Activated T-cell treated with anti-CD3 and anti-CD28 coated beads, Interleukin-2, amount 50 U/mL, for 4 hours (primary cell): ENCODE data around the gene OSM. TPM values are rescaled to one million over a fixed set of nuclear protein-coding genes. Genes with fewer than 3 reads are reported as not detected.
A peak's percentile ranks its signal among the peaks of the same experiment; 100 is the strongest.

ENCODE experiments used
- ATAC-seq, 2 donors: fragments of 200-7000 bp; cut with Tn5 transposase; one replicate each; pipeline ENCODE4 v1.10.0; 2021
- DNase-seq: peaks from one replicate; pipeline ENCODE4 v3.0.0-alpha.2; 2020
- H3K27me3 Mint-ChIP-seq: one replicate; pipeline ENCODE4 v1.8.0; 2021; ENCODE audit warnings: low read depth, mixed read lengths
- H3K36me3 Mint-ChIP-seq: one replicate; pipeline ENCODE4 v1.8.0; 2022; ENCODE audit warnings: mixed read lengths; ENCODE audit not compliant: insufficient read depth
- H3K4me1 Mint-ChIP-seq: one replicate; pipeline ENCODE4 v1.8.0; 2021; ENCODE audit warnings: low read depth, mixed read lengths
- H3K4me3 Mint-ChIP-seq: one replicate; pipeline ENCODE4 v1.8.0; 2021; ENCODE audit warnings: mild to moderate bottlenecking, moderate library complexity, mixed read lengths
- H3K9me3 Mint-ChIP-seq: one replicate; pipeline ENCODE4 v1.8.0; 2021; ENCODE audit warnings: mixed read lengths
- total RNA-seq, 3 donors: library from RNA; stranded (reverse); gene quantifications; one replicate each; pipeline ENCODE4 v1.2.1, GENCODE V29; 2021

Gene OSM
- total RNA-seq, 3 donors from 2014 or later, result 18.4 to 30.7 (median 22.2) TPM

GRCh38 chr22:30305519-30305905 lies 38.9 kb upstream of the OSM start:
- Mint-ChIP-seq H3K36me3 (peaks cover 11% of the 10 kb centered on the region), H3K4me3 (peak overlapping the region; percentile 63), H3K27me3 (no peaks in the 10 kb centered on the region), H3K9me3 (no peaks in the 10 kb centered on the region), H3K4me1 (peaks cover 100% of the 10 kb centered on the region)
- DNase-seq (peak; percentile 26), ATAC-seq (peak; percentile 62 to 66)

DNA sequence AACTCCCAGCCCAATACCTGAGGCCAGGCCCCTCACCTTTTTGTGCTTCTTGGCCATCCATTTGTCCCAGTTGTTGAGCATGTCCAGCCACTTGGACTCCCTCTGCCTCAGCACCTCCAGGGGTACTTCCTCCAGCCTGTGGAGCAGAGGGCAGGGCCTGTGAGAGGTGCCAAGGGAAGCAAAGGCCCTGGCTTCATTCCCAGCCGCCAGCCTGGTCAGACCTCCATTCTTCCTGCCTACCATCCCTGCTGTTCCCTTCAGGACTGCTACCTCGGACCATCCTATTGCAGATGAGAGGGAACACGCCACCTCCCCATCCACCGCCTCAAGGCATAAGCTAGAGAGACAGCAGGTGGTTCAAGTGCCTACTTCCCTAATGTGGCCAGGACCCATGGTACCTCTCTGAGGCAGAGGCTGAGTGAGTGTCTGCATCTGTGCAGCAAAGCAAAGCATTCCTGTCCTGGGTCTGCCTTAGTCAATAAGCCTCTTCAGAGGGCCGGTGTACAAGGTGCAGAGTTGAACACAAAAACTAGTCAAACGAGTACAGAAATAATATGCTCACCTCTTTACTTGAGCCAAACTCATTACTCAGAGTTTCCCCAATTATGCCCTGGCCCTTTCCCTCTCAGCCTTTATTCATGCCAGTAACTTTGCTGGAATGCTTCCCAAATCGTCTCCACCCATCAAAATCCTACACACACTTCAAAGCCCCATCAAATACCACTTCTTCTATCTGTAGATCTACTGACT lies 38.0 kb upstream of the OSM start:
- Mint-ChIP-seq H3K4me3 (no peak overlapping the region), H3K9me3 (no peaks in the 10 kb centered on the region), H3K36me3 (peaks cover 14% of the 10 kb centered on the region), H3K4me1 (peaks cover 93% of the 10 kb centered on the region), H3K27me3 (no peaks in the 10 kb centered on the region)
- ATAC-seq (no peak), DNase-seq (no peak)

- ATAC-seq (no peak), DNase-seq (no peak)
- Mint-ChIP-seq H3K36me3 (peaks cover 16% of the 10 kb centered on the region), H3K27me3 (no peaks in the 10 kb centered on the region), H3K4me3 (peak overlapping the region; percentile 43), H3K4me1 (peaks cover 90% of the 10 kb centered on the region), H3K9me3 (no peaks in the 10 kb centered on the region)
Measured at GRCh38 chr22:30302810-30303138, 36.1 kb upstream of the OSM start.

DNA sequence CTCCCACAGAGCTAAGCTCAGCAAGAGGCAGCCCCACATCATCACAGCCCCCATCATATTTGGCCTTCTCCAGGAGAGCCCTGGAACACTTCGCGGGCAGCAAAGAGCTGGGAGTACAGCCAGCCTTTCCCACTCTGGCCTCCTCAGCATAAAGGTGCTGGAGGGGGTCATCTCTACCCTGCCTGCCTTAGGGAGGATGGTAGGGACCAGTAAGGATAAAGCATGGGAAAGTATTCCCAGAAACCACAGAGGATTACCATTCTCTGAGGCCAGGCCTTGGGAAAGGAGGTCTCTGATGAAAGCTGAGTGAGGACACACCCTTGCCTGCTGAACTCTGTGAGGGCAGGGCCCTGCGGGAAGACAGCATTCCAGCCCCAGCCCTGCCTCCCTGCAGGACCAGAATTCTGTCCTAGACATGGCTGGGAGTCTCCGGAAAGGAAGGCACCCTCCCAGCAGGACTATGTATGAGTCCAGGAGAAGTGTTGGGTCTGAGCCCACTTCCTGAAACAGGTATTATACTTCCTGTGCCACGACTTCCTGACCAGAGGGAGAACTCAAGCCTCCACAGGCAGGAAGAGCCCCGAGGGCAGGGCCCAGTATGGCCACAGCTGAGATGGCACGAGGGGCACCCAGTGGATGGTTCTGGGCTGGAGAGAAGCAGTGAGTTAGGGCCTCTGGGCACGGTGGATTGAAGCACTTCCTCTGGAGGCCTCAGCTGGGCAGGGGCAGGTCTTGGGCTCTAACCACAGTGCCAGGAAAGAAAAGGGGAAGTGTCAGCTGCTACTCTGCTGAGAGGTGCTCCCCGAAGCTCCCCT lies 35.6 kb upstream of the OSM start:
- ATAC-seq, result no peak

GRCh38 chr22:30299322-30299721 lies 32.7 kb upstream of the OSM start:
- DNase-seq (no peak), ATAC-seq (no peak)
- H3K4me1 Mint-ChIP-seq, result peaks cover 81% of the 10 kb centered on the region
- no peaks in the 10 kb centered on the region for H3K9me3 Mint-ChIP-seq
- H3K36me3 Mint-ChIP-seq, result peaks cover 23% of the 10 kb centered on the region
- no peak overlapping the region for H3K4me3 Mint-ChIP-seq
- H3K27me3 Mint-ChIP-seq, result no peaks in the 10 kb centered on the region

More for the DNA sequence above, 35.6 kb upstream of the OSM start:
- H3K4me3 Mint-ChIP-seq, result peak overlapping the region; percentile 43
- H3K36me3 Mint-ChIP-seq, result peaks cover 19% of the 10 kb centered on the region
- no peaks in the 10 kb centered on the region for H3K9me3 Mint-ChIP-seq
- no peaks in the 10 kb centered on the region for H3K27me3 Mint-ChIP-seq
- DNase-seq, result no peak
- H3K4me1 Mint-ChIP-seq, result peaks cover 90% of the 10 kb centered on the region

GRCh38 chr22:30297991-30298701 lies 31.5 kb upstream of the OSM start:
- H3K36me3 Mint-ChIP-seq, result peaks cover 27% of the 10 kb centered on the region

GRCh38 chr22:30297276-30297990 lies 30.8 kb upstream of the OSM start:
- no peaks in the 10 kb centered on the region for H3K9me3 Mint-ChIP-seq
- DNase-seq (no peak), ATAC-seq (no peak)
- H3K36me3 Mint-ChIP-seq, result peaks cover 27% of the 10 kb centered on the region
- H3K27me3 Mint-ChIP-seq, result no peaks in the 10 kb centered on the region
- peak overlapping the region; percentile 19 for H3K4me3 Mint-ChIP-seq
- peaks cover 64% of the 10 kb centered on the region for H3K4me1 Mint-ChIP-seq

More at GRCh38 chr22:30297991-30298701, 31.5 kb upstream of the OSM start:
- Mint-ChIP-seq H3K27me3 (no peaks in the 10 kb centered on the region), H3K4me1 (peaks cover 71% of the 10 kb centered on the region), H3K4me3 (no peak overlapping the region), H3K9me3 (no peaks in the 10 kb centered on the region)
- ATAC-seq, result no peak
- DNase-seq, result no peak

GRCh38 chr22:30296833-30297232 lies 30.2 kb upstream of the OSM start:
- ATAC-seq (peak; percentile 11 to 44), DNase-seq (no peak)
- Mint-ChIP-seq H3K4me3 (no peak overlapping the region), H3K36me3 (peaks cover 27% of the 10 kb centered on the region), H3K4me1 (peaks cover 58% of the 10 kb centered on the region), H3K9me3 (no peaks in the 10 kb centered on the region), H3K27me3 (no peaks in the 10 kb centered on the region)

- peak in 1 of 2 donors; percentile 13 for ATAC-seq
- Mint-ChIP-seq H3K9me3 (no peaks in the 10 kb centered on the region), H3K27me3 (no peaks in the 10 kb centered on the region), H3K36me3 (peaks cover 27% of the 10 kb centered on the region), H3K4me1 (peaks cover 56% of the 10 kb centered on the region), H3K4me3 (no peak overlapping the region)
- DNase-seq, result no peak
Measured at GRCh38 chr22:30296324-30296723, 29.7 kb upstream of the OSM start.

DNA sequence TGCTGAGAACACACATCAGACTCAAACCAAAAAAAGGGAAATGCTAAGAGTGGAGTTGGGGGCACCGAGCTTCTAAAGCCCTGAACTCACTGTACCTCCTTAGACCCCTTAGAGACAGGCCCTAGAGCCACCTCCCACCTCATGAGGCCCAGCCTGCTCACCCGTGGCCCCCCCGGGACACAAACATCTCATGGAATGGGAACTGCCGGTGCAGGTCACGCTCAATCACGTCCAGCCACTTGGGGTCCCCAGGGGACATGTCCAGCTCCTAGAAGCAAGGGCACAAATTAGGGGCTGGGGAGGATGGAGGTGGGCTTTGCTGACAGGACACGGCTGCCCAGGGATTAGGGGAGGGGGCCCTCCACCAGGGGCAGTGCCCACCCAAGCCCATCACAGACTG lies 28.9 kb upstream of the OSM start:
- Mint-ChIP-seq H3K4me3 (no peak overlapping the region), H3K27me3 (no peaks in the 10 kb centered on the region), H3K4me1 (peaks cover 50% of the 10 kb centered on the region), H3K9me3 (no peaks in the 10 kb centered on the region), H3K36me3 (peaks cover 25% of the 10 kb centered on the region)
- no peak for ATAC-seq
- DNase-seq, result no peak

- peaks cover 23% of the 10 kb centered on the region for H3K36me3 Mint-ChIP-seq
- no peak for ATAC-seq
- DNase-seq, result no peak
- H3K27me3 Mint-ChIP-seq, result no peaks in the 10 kb centered on the region
- H3K4me1 Mint-ChIP-seq, result peaks cover 56% of the 10 kb centered on the region
- no peak overlapping the region for H3K4me3 Mint-ChIP-seq
- no peaks in the 10 kb centered on the region for H3K9me3 Mint-ChIP-seq
Measured at GRCh38 chr22:30294830-30295229, 28.2 kb upstream of the OSM start.

GRCh38 chr22:30294066-30294465 lies 27.4 kb upstream of the OSM start:
- no peak for DNase-seq
- Mint-ChIP-seq H3K27me3 (no peaks in the 10 kb centered on the region), H3K4me1 (peaks cover 55% of the 10 kb centered on the region), H3K36me3 (peaks cover 20% of the 10 kb centered on the region), H3K9me3 (no peaks in the 10 kb centered on the region), H3K4me3 (no peak overlapping the region)
- no peak for ATAC-seq

- DNase-seq, result no peak
- no peak overlapping the region for H3K4me3 Mint-ChIP-seq
- no peaks in the 10 kb centered on the region for H3K9me3 Mint-ChIP-seq
- H3K4me1 Mint-ChIP-seq, result peaks cover 49% of the 10 kb centered on the region
- H3K27me3 Mint-ChIP-seq, result no peaks in the 10 kb centered on the region
- ATAC-seq, result no peak
- peaks cover 19% of the 10 kb centered on the region for H3K36me3 Mint-ChIP-seq
Measured at GRCh38 chr22:30293026-30293425, 26.4 kb upstream of the OSM start.
